Heart right ventricle (tissue), 16 donors: ENCODE measurements around the gene PID1. TPM values are rescaled to one million over a fixed set of nuclear protein-coding genes. Genes with fewer than 3 reads are reported as not detected.
A peak's percentile ranks its signal among the peaks of the same experiment; 100 is the strongest.
"Not testable (repeated sequence)": the region's sequence is repeated elsewhere in the genome, so short reads cannot be mapped to it uniquely, and the experiment has no call there.

ENCODE experiments used
- ATAC-seq, 8 donors: fragments of 200-7000 bp; cut with Tn5 transposase; one replicate each; pipeline ENCODE4 v1.9.1; 2020; ENCODE audit warnings: mild to moderate bottlenecking in 8 of 8, moderate library complexity in 8 of 8, moderate number of reproducible peaks in 1 of 8
- DNase-seq, 2 donors: peaks; one replicate each; pipeline ENCODE4 v3.0.0-alpha.2; 2020
- H3K27ac ChIP-seq, 10 donors: fragments of 200-600 bp; sonication (generic) in 2 of 10; one replicate each; pipeline versions ENCODE4 v1.5.0 to v1.8.0; 2020 to 2022; ENCODE audit warnings: mild to moderate bottlenecking in 3 of 10
- H3K27me3 ChIP-seq, 7 donors: fragments of 200-600 bp; one replicate each; pipeline ENCODE4 v1.8.0; 2021 to 2022; ENCODE audit warnings: mild to moderate bottlenecking in 2 of 7
- H3K36me3 ChIP-seq, 9 donors: fragments of 200-600 bp; sonication (generic) in 1 of 9; one replicate each; pipeline versions ENCODE4 v1.5.0 to v1.8.0; 2020 to 2022; ENCODE audit warnings: mild to moderate bottlenecking in 2 of 9
- H3K4me1 ChIP-seq, 9 donors: fragments of 200-600 bp; sonication (generic) in 1 of 9; one replicate each; pipeline versions ENCODE4 v1.5.0 to v1.8.0; 2020 to 2022; ENCODE audit warnings: mild to moderate bottlenecking in 4 of 9
- H3K4me3 ChIP-seq, 10 donors: fragments of 200-600 bp; sonication (generic) in 2 of 10; one replicate each; pipeline versions ENCODE4 v1.5.0 to v1.8.0; 2020 to 2022; ENCODE audit warnings: mild to moderate bottlenecking in 7 of 10, moderate library complexity in 2 of 10
- H3K9me3 ChIP-seq, 11 donors: fragments of 200-600 bp in 10 of 11; sonication (generic) in 2 of 11; one replicate each; pipeline versions ENCODE4 v1.5.0 to v1.8.0; 2013 to 2022; ENCODE audit warnings: mild to moderate bottlenecking in 2 of 11, control low read depth in 1 of 11, moderate library complexity in 1 of 11
- WGBS, 2 donors: extraction: QIAGEN DNeasy Blood & Tissue Kit; methylation state at CpG; one replicate each; pipeline ENCODE4 v1.1.7; 2013; ENCODE audit warnings: inconsistent platforms in 1 of 2; 5-methylcytosine and 5-hydroxymethylcytosine counted together
- intact Hi-C, 10 donors: fragments of 100-400 bp; cut with DNase I; formaldehyde crosslinking; loops; one replicate each; pipeline versions ENCODE4 v1.11.1 to v1.14.2; 2022
- polyA plus RNA-seq, 2 donors: library from polyadenylated mRNA; stranded (reverse); fragments of 200-250 nt; gene quantifications; one replicate each; pipeline ENCODE4 v1.2.3, GENCODE V29; 2013
- total RNA-seq, 10 donors: library from RNA; stranded (reverse); fragmentation: NEBNext Ultra II Directional in 3 of 10; extraction: Animal tissue kit (Norgen Biotek cat#: 25700) in 3 of 10; gene quantifications; one replicate each; pipeline versions ENCODE4 v1.2.1 to v1.2.4, GENCODE V29; 2021 to 2023
- TF ChIP-seq, protein P1 (sequence below), 9 donors: fragments of 200-600 bp; sonication (generic) in 2 of 9; IDR thresholded peaks; one replicate each; pipeline versions ENCODE4 v1.5.0 to v1.8.0; 2021 to 2022; ENCODE audit warnings: antibody characterized with exemption in 9 of 9, mild to moderate bottlenecking in 5 of 9, moderate library complexity in 1 of 9
- donor health status: Arrhythmogenic right ventricular cardiomyopathy.
- donor health status: ischemic (EF 13 %, LVEDD 7.1; RV severe dilation, severe dysfunction).
- donor health status: healthy with polysubstance abuse.
- donor health status: DM: no; HTN: yes; CAD: no.
- donor health status: DM: no; HTN: no; CAD: no.
- donor health status: ischemic (EF 25% LVEDD 6.9; RV normal size, moderate dysfunction).
- donor health status: ischemic (EF 25% LVEDD 5.7; RV mildly dilated, moderate dysfunction).
- donor health status: healthy.
- donor health status: DM: yes; HTN: yes; CAD: no.
- donor health status: Ischemic cardiomyopathy.
- donor health status: ischemic (EF 35%, LVEDD 5.7; RV mildly dilated, moderate dysfunction).
- donor health status: nonischemic (EF 11% LVEDD 7.7; RV severe dilation, severe dysfunction).
- donor health status: DM: yes; HTN: yes; CAD: no.
- donor health status: PGD.
- donor health status: ischemic (EF 29% LVEDD 5.4; RV normal size, mild dysfunction).
- donor health status: nonischemic (EF 23%, LVEDD 6.1; RV moderate dilation, normal function).

Gene PID1
- total and polyA plus RNA-seq, 12 donors, result 3.6 to 12.0 (median 6.1) TPM

DNA sequence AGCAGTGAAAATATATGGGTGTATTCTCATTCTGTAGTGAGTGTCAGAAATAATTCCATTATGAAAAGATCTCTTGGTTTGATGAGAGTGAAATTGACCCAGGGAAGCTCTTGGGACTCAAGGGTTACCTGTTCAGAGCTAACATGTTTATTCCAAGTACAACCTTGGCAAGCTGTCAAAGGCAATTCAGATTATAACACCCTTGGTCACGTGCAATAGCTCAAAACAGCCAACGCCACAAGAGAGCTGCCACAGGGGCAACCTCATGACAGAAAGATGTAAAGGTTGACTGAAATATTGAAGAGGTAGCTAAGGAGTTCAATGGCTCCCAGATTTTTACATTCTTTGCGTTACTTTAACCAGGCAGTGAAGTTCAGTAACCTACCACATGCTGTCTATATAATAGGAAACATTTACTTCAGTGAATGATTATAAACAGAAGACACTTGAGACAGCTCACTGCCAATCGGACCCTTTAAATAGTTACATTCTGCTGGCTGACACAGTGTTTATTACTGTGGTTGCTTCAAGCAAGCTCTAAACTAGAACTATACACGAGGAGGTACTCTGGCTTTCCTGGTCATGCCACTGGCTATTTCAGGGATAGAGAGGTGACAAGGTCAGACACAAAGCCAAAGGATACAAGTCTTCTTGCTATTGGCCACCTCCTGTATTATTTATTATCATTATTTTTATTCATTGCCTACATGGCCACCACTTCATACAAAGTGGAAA, 187.3 kb downstream of the PID1 start:
- DNase-seq (peak in 1 of 2 donors; percentile 40), ATAC-seq (peak; percentile 57 to 87 (median 78))

DNA sequence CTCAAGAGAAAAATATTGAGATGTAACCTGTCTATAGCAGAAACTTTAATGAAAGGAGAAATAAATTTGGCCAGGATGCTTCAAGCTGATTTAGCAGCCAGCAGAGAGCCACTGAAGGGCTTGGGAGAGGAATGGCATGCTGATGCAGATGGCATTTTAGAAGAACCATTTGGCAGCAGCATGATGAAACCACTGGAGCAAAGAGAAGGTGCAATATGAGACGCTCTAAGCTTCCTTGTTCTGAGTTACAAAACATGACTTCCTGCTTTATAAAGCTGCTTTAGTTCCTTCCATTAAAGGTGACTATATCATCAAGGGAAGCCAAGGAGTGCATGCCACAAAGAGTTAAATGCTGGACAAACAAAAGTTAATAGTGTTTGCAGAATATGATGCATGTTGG, 189.7 kb downstream of the PID1 start:
- 46 to 57% methylated on average over 1 of the region's 1 CpG for WGBS, 2 donors
- Histone ChIP-seq H3K36me3 (no peaks in the 10 kb centered on the region), H3K9me3 (peaks cover 0 to 22% (median 5%) of the 10 kb centered on the region in 11 donors), H3K27ac (no peak overlapping the region), H3K27me3 (no peaks in the 10 kb centered on the region), H3K4me1 (peaks cover 0 to 15% (median 8%) of the 10 kb centered on the region in 9 donors), H3K4me3 (no peak overlapping the region)
- intact Hi-C loops, result no loop called here
- DNase-seq (no peak), ATAC-seq (no peak)
- TF ChIP-seq, protein P1, sequence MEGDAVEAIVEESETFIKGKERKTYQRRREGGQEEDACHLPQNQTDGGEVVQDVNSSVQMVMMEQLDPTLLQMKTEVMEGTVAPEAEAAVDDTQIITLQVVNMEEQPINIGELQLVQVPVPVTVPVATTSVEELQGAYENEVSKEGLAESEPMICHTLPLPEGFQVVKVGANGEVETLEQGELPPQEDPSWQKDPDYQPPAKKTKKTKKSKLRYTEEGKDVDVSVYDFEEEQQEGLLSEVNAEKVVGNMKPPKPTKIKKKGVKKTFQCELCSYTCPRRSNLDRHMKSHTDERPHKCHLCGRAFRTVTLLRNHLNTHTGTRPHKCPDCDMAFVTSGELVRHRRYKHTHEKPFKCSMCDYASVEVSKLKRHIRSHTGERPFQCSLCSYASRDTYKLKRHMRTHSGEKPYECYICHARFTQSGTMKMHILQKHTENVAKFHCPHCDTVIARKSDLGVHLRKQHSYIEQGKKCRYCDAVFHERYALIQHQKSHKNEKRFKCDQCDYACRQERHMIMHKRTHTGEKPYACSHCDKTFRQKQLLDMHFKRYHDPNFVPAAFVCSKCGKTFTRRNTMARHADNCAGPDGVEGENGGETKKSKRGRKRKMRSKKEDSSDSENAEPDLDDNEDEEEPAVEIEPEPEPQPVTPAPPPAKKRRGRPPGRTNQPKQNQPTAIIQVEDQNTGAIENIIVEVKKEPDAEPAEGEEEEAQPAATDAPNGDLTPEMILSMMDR (IDR thresholded peaks at IDR 0.05), result no peak

More for the DNA sequence above, 187.3 kb downstream of the PID1 start:
- intact Hi-C loops, result no loop called here
- no peaks in the 10 kb centered on the region for H3K36me3 ChIP-seq
- peaks cover 2 to 35% (median 30%) of the 10 kb centered on the region in 9 donors for H3K4me1 ChIP-seq
- WGBS, 2 donors, result 37 to 47% methylated on average over 5 of the region's 5 CpGs
- no peaks in the 10 kb centered on the region for H3K27me3 ChIP-seq
- no peak overlapping the region for H3K4me3 ChIP-seq
- H3K27ac ChIP-seq, result peak overlapping the region in 7 of 10 donors; percentile 3 to 77 (median 42)
- H3K9me3 ChIP-seq, result peaks cover 0 to 11% (median 5%) of the 10 kb centered on the region in 11 donors
- TF ChIP-seq, protein P1 (IDR thresholded peaks at IDR 0.05), result no peak

DNA sequence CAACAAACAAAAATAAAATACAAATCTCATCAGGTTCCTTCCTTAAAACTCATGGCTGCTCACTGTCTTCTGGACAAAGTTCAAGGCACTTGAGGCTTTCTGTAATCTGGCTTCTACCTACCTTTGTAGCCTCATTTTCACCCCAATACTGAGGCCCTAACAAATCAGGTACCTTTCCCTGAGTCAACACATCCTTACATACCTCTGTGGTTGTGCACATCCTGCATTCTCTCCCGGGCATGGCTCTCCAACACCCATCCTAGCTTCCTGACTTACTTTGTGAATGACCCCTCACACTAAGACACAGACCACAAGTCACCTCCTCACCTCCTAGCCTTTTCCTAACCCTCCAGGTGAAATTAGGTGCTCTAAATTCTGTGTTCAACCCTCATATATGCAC, 190.9 kb downstream of the PID1 start:
- DNase-seq (no peak), ATAC-seq (no peak)
- no peak overlapping the region for H3K27ac ChIP-seq
- H3K36me3 ChIP-seq, result no peaks in the 10 kb centered on the region
- TF ChIP-seq, protein P1 (IDR thresholded peaks at IDR 0.05), result no peak
- H3K9me3 ChIP-seq, result peaks cover 0 to 35% (median 10%) of the 10 kb centered on the region in 11 donors
- intact Hi-C loops, result no loop called here
- H3K4me3 ChIP-seq, result no peak overlapping the region
- H3K27me3 ChIP-seq, result no peaks in the 10 kb centered on the region
- H3K4me1 ChIP-seq, result peaks cover 0 to 15% (median 8%) of the 10 kb centered on the region in 9 donors
- 79 to 82% methylated on average over 1 of the region's 1 CpG for WGBS, 2 donors

DNA sequence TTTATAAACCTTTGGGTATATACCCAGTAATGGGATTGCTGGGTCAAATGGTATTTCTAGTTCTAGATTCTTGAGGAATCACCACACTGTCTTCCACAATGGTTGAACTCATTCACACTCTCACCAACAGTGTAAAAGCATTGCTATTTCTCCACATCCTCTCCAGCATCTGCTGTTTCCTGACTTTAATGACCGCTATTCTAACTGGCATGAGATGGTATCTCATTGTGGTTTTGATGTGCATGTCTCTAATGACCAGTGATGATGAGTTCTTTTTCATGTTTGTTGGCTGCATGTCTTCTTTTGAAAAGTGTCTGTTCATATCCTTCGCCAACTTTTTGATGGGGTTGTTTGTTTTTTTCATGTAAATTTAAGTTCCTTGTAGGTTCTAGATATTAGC, 194.2 kb downstream of the PID1 start:
- intact Hi-C loops, ATAC-seq, H3K27me3 ChIP-seq, H3K27ac ChIP-seq, H3K4me1 ChIP-seq, DNase-seq, H3K36me3 ChIP-seq, H3K4me3 ChIP-seq: not testable (repeated sequence)
- WGBS, 2 donors, result 89 to 96% methylated on average over 2 of the region's 2 CpGs
- peaks cover 0 to 42% (median 14%) of the 10 kb centered on the region in 11 donors for H3K9me3 ChIP-seq

DNA sequence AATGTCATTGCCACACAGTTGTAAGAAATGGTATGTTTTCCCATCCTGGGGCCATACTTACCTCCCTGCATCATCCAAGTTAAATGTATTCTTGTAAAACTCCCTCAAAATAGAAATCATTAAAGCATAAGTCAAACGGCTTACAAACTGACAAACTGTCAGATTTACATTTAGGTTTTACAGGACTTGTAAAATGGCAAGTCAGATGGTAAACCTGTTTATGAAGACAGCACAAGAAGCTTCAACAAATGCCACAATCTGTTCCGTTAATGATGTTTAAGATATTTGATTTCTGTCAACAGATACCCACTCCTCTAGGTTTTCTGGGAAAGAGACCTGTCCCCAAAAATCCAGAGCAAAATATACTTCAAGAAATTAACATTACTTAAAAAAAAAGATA, 197.2 kb downstream of the PID1 start:
- ATAC-seq, result no peak
- no peaks in the 10 kb centered on the region for H3K4me1 ChIP-seq
- 81 to 85% methylated on average over 2 of the region's 2 CpGs for WGBS, 2 donors
- H3K36me3 ChIP-seq, result no peaks in the 10 kb centered on the region
- DNase-seq, result no peak
- TF ChIP-seq, protein P1 (IDR thresholded peaks at IDR 0.05), result no peak
- intact Hi-C loops, result no loop called here
- H3K27me3 ChIP-seq, result no peaks in the 10 kb centered on the region
- H3K9me3 ChIP-seq, result peaks cover 0 to 41% (median 14%) of the 10 kb centered on the region in 11 donors
- no peak overlapping the region for H3K4me3 ChIP-seq
- H3K27ac ChIP-seq, result no peak overlapping the region
